ENCODE data around the gene BAD. TPM values are rescaled to one million over a fixed set of nuclear protein-coding genes. Genes with fewer than 3 reads are reported as not detected.
A peak's percentile ranks its signal among the peaks of the same experiment; 100 is the strongest.
"Not testable (repeated sequence)": the region's sequence is repeated elsewhere in the genome, so short reads cannot be mapped to it uniquely, and the experiment has no call there.

Gene BAD
- total and polyA plus RNA-seq, 10 donors = 27.0 to 67.3 (median 40.4) TPM

DNA sequence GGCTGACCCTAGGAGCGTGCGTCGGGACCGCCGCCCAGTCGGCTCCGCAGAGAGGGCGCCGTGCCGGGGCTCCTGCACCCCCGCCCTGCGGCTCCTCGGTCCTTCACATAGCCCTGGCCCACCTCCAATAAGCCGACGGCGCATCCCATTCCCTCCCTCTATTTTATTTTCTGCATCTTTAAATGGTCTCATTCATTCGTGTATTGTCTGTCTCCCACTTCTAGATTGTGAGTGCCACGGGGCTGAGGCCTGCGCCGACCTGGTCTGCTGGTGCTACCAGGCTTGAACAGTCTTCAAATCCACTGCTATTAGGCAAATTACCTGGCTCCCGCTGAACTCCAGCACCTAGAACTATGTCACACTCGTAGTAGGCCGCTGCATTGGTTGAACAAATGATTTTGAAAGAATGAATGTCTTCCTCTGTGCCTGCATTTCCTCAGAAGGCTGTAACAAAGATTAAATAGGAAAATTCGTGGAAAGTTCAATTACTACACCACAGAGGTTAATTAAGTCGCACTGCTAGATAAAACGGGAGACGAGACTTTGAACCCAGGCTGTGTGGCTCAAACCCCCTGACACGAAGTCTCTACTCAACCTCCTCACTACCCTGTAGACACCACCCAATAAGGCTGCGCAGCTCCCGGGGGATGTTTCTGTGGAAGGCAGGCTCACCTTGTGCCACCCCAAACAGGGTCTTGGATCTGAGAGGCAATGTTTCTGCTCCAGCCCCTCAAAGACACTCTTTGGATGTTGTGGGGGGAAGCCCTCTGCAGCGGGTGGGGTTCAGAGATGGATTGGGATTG, 36.5 kb downstream of the BAD start:
- WGBS, 5 donors = 53 to 66% (median 56%) methylated on average over 31 of the region's 31 CpGs
- DNase-seq = no peak

DNA sequence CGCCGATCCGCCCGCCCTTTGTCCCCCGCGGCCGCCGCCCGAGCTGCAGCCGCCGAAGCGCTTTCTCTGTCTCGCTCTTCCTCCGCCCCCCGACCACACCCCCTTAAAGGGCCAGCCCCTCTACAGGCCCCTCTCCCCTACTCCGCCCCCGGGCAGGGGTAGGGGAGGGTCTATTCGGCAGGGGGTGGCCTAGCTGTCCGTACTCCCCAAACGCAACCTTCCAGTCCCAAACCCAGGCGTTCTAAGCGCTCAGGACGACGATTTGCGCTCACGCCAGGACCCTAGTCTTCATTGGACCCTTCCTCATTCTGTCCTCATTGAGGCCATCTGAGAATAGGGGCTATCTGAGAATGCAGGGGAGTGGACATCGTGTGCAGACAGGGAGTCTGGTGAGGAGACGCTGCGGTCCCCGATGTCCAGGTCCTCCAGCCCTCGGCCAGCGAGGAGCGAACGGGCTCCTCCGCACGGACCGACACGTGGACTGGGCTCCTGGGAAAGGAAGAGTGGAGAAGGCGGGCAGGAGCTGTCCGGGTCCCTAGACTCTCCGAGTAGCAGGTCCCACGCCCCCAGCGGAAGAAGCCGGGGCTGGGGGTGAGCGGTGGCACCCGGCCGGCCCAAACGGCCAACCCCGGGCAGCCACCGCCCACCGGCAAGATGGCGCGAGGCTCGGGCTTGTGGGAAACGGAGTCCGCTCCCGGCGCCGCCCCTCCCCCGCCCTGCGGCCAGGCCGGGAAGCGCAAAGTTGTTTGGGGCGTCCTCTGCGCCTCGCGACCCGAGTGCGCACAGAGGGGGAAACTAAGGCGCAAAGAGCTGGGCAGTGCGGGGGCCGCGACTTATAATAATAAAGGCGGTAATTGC, 37.4 kb downstream of the BAD start, which contains the start of gene PPP1R14B:
Gene PPP1R14B (minus strand): TSS at position 73 of the 858 bp plus-strand sequence. CDS start 270 bp downstream, outside the sequence.
- peak within 1 kb of the TSS; percentile 66 to 100 (median 84) for H3K27ac ChIP-seq
- H3K9me3 ChIP-seq = no peaks in the 10 kb centered on the region
- peaks cover 17 to 83% (median 62%) of the 10 kb centered on the region in 6 donors for H3K4me1 ChIP-seq
- WGBS, 5 donors = 1 to 2% (median 2%) methylated on average over 25 to 74 of the region's 74 CpGs
- intact Hi-C loops (cut with DNase I; ENCODE audit: low total_unique reads) = no loop called here
- no peaks in the 10 kb centered on the region for H3K27me3 ChIP-seq (replicated peaks in 1 of 7)
- DNase-seq = peak; percentile 96
- peaks cover 0 to 24% (median 9%) of the 10 kb centered on the region in 6 donors for H3K36me3 ChIP-seq
- H3K4me3 ChIP-seq = peak within 1 kb of the TSS; percentile 58 to 90 (median 77)
- TF ChIP-seq, protein P1, sequence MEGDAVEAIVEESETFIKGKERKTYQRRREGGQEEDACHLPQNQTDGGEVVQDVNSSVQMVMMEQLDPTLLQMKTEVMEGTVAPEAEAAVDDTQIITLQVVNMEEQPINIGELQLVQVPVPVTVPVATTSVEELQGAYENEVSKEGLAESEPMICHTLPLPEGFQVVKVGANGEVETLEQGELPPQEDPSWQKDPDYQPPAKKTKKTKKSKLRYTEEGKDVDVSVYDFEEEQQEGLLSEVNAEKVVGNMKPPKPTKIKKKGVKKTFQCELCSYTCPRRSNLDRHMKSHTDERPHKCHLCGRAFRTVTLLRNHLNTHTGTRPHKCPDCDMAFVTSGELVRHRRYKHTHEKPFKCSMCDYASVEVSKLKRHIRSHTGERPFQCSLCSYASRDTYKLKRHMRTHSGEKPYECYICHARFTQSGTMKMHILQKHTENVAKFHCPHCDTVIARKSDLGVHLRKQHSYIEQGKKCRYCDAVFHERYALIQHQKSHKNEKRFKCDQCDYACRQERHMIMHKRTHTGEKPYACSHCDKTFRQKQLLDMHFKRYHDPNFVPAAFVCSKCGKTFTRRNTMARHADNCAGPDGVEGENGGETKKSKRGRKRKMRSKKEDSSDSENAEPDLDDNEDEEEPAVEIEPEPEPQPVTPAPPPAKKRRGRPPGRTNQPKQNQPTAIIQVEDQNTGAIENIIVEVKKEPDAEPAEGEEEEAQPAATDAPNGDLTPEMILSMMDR (IDR thresholded peaks at IDR 0.05 in 8 of 11, conservative IDR thresholded peaks at IDR 0.05 in 3 of 11) = peak in 5 of 11 experiments; percentile 5 to 43 (median 23)
- TF ChIP-seq POLR2A (IDR thresholded peaks at IDR 0.05) (no peak), POLR2AphosphoS5 (IDR thresholded peaks at IDR 0.05) (peak; percentile 44 to 82 (median 71))

More for the DNA sequence above, 36.5 kb downstream of the BAD start:
- intact Hi-C loops (cut with DNase I; ENCODE audit: low total_unique reads) = no loop called here
- H3K4me1 ChIP-seq = peaks cover 17 to 83% (median 62%) of the 10 kb centered on the region in 6 donors
- H3K36me3 ChIP-seq = peaks cover 0 to 21% (median 9%) of the 10 kb centered on the region in 6 donors
- H3K27ac ChIP-seq = peak overlapping the region in 7 of 8 donors; percentile 72 to 100 (median 86)
- H3K27me3 ChIP-seq (replicated peaks in 1 of 7) = no peaks in the 10 kb centered on the region
- TF ChIP-seq POLR2AphosphoS5 (IDR thresholded peaks at IDR 0.05) (no peak), POLR2A (IDR thresholded peaks at IDR 0.05) (no peak)
- TF ChIP-seq, protein P1 (IDR thresholded peaks at IDR 0.05 in 8 of 11, conservative IDR thresholded peaks at IDR 0.05 in 3 of 11) = no peak
- H3K9me3 ChIP-seq = no peaks in the 10 kb centered on the region
- H3K4me3 ChIP-seq = peak overlapping the region; percentile 39 to 90 (median 77)

DNA sequence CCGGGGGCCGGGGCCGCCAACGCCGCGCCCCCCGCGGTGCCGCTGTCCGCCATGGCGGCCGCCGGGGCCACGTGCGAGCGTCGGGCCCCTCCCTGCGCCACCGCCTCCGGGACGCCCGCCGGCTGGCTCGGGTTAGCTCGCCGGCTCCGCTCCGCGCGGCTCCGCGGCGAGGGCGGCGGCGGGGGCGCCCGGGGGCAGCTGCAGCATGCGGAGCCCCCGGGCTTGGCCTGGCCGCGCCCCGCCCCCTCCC, 37.9 kb downstream of the BAD start:
- intact Hi-C loops (cut with DNase I; ENCODE audit: low total_unique reads); H3K27me3 ChIP-seq (replicated peaks in 1 of 7); DNase-seq; H3K9me3 ChIP-seq: not testable (repeated sequence)
- H3K4me3 ChIP-seq = peak overlapping the region; percentile 58 to 90 (median 77)
- 0 to 3% (median 0%) methylated on average over 3 to 43 of the region's 43 CpGs for WGBS, 5 donors
- peaks cover 0 to 24% (median 9%) of the 10 kb centered on the region in 6 donors for H3K36me3 ChIP-seq
- H3K27ac ChIP-seq = peak overlapping the region; percentile 33 to 100 (median 84)
- H3K4me1 ChIP-seq = peaks cover 18 to 83% (median 59%) of the 10 kb centered on the region in 6 donors

DNA sequence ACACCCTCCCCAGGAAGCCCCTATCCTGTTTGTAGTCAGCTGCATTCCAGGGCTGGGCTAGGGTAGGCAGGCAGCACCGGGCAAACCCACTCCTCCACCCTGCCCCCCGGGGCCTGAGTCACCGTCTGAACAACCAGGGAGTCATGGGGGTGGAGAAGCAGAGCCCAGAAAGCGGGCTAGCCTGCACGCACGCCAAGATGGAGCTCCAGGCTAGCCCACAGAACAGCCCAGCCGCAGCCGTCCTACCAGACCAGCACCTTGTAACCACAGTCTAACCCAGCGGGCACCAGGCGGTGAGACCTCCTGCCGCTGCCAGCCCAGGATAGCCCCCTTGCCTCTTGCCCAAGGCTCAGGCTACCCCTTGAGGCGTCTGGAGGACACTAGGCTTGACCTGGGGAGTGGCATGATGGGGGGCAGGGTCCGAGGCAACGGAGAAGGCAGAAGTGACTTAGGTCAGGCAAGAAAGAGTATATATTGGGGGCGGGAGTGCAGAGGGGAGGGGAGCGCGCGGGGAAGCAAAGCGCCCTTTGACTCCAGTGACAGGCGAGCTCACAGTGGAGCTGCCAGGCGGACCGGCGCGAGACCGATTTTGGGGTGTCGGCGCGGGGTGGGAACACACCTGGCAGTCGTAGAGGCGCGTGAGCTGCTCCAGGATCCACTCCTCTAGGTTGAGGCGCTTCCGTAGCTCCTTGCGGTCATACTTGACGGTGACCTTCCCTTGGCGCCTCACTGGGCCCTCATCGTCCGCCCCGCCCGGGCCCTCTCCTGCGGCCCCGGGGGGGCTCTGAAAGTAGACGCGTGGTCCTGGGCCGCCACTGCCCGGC, 38.5 kb downstream of the BAD start:
- H3K9me3 ChIP-seq = no peaks in the 10 kb centered on the region
- H3K27me3 ChIP-seq (replicated peaks in 1 of 7) = no peaks in the 10 kb centered on the region
- TF ChIP-seq, protein P1 (IDR thresholded peaks at IDR 0.05 in 8 of 11, conservative IDR thresholded peaks at IDR 0.05 in 3 of 11) = no peak
- TF ChIP-seq POLR2AphosphoS5 (IDR thresholded peaks at IDR 0.05) = peak; percentile 19 to 58 (median 41)
- DNase-seq = peak; percentile 89
- H3K4me1 ChIP-seq = peaks cover 18 to 80% (median 58%) of the 10 kb centered on the region in 6 donors
- intact Hi-C loops (cut with DNase I; ENCODE audit: low total_unique reads) = no loop called here
- H3K4me3 ChIP-seq = peak overlapping the region; percentile 58 to 90 (median 77)
- peaks cover 0 to 24% (median 9%) of the 10 kb centered on the region in 6 donors for H3K36me3 ChIP-seq
- WGBS, 5 donors = 0 to 3% (median 1%) methylated on average over 26 to 46 of the region's 46 CpGs
- H3K27ac ChIP-seq = peak overlapping the region; percentile 33 to 100 (median 84)

Data from spleen (tissue), 11 donors.